Liver (tissue), 3 donors: ENCODE data around the gene UBTF.

Experiments used
- ATF3 ChIP-seq: IDR thresholded peaks from 2 replicates; pipeline ENCODE4 v1.6.1; 2016; ENCODE audit warnings: antibody characterized with exemption
- CTCF ChIP-seq: fragments of 150-350 bp; IDR thresholded peaks from 2 replicates; pipeline ENCODE4 v1.5.1; 2017; ENCODE audit warnings: improper control_type of control experiment, low read depth, low read length; ENCODE audit not compliant: missing input control
- FOXA1 ChIP-seq: IDR thresholded peaks from 2 replicates; pipeline ENCODE4 v1.6.1; 2016; ENCODE audit warnings: antibody characterized with exemption
- RXRA ChIP-seq, 2 donors: IDR thresholded peaks; 2 replicates each; pipeline ENCODE4 v1.6.1; 2017 to 2018; ENCODE audit warnings: antibody characterized with exemption in 2 of 2, mild to moderate bottlenecking in 1 of 2
- SP1 ChIP-seq: IDR thresholded peaks from 2 replicates; pipeline ENCODE4 v1.6.1; 2018; ENCODE audit warnings: antibody characterized with exemption, mild to moderate bottlenecking
- donor health status: healthy.
- donor health status: healthy.

- TF ChIP-seq FOXA1 (no peak), CTCF (peak; percentile 97), RXRA (IDR thresholded peaks at IDR 0.05) (no peak), SP1 (no peak), ATF3 (no peak)
Observed at GRCh38 chr17:44210342-44211192, 8.9 kb downstream of the UBTF start.
